Spinal cord (tissue), 10 donors: ENCODE data around the gene SMIM34. TPM values are rescaled to one million over a fixed set of nuclear protein-coding genes. Genes with fewer than 3 reads are reported as not detected.
"Not testable (repeated sequence)": the region's sequence is repeated elsewhere in the genome, so short reads cannot be mapped to it uniquely, and the experiment has no call there.

Experiments used
- DNase-seq, 6 donors: peaks; one replicate each; pipeline versions ENCODE4 v3.0.0 to v3.0.0-alpha.2; 2013 to 2015; ENCODE audit warnings: low spot score in 6 of 6, low read depth in 4 of 6
- H3K27ac ChIP-seq: one replicate; pipeline ENCODE4 v1.5.1; 2013; ENCODE audit warnings: low read depth, low read length, control low read depth
- H3K27me3 ChIP-seq: one replicate; pipeline ENCODE4 v1.6.1; 2013; ENCODE audit warnings: low read length; ENCODE audit not compliant: control insufficient read depth, insufficient read depth
- H3K36me3 ChIP-seq: one replicate; pipeline ENCODE4 v1.6.1; 2013; ENCODE audit warnings: low read length; ENCODE audit not compliant: control insufficient read depth, insufficient read depth
- H3K4me1 ChIP-seq: one replicate; pipeline ENCODE4 v1.6.1; 2013; ENCODE audit warnings: low read length; ENCODE audit not compliant: control insufficient read depth, insufficient read depth
- H3K4me3 ChIP-seq: one replicate; pipeline ENCODE4 v1.5.1; 2013; ENCODE audit warnings: low read depth, low read length, control low read depth
- H3K9me3 ChIP-seq: one replicate; pipeline ENCODE4 v1.6.1; 2013; ENCODE audit warnings: low read length; ENCODE audit not compliant: control insufficient read depth, insufficient read depth
- WGBS: methylation state at CpG from one replicate; pipeline ENCODE4 v1.1.5; 2013; ENCODE audit warnings: missing lambda C conversion rate; ENCODE audit not compliant: insufficient coverage; 5-methylcytosine and 5-hydroxymethylcytosine counted together
- long read RNA-seq, 4 donors: transcript quantifications; one replicate each; lab custom pipeline, GENCODE V29; 2026
- polyA plus RNA-seq, 2 donors: library from polyadenylated mRNA; unstranded; fragments of 120-200 nt; gene quantifications; one replicate each; pipeline ENCODE4 v1.2.1, GENCODE V29; 2013; ENCODE audit not compliant: insufficient read length in 2 of 2
- total RNA-seq, 2 donors: library from RNA; depleted of rRNA in 1 of 2; stranded (reverse); fragments of 120-200 nt in 1 of 2; fragments of >200 nt in 1 of 2; gene quantifications; one replicate each; pipeline versions ENCODE4 v1.2.3 to v1.2.4, GENCODE V29; 2013 to 2014
- donor health status: healthy.

SMIM34 gene, protein sequence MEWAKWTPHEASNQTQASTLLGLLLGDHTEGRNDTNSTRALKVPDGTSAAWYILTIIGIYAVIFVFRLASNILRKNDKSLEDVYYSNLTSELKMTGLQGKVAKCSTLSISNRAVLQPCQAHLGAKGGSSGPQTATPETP
- under 1 TPM in 1 of 2 donors, not detected in 1; 0.11 TPM for total RNA-seq
- under 1 TPM; 0.33 to 0.92 TPM for polyA plus RNA-seq
- long read RNA-seq, donor 1, result 0 reads
- long read RNA-seq, donor 2, result 0 reads
- long read RNA-seq, donor 3, result 0 reads
- long read RNA-seq, donor 4, result 0 reads

DNA sequence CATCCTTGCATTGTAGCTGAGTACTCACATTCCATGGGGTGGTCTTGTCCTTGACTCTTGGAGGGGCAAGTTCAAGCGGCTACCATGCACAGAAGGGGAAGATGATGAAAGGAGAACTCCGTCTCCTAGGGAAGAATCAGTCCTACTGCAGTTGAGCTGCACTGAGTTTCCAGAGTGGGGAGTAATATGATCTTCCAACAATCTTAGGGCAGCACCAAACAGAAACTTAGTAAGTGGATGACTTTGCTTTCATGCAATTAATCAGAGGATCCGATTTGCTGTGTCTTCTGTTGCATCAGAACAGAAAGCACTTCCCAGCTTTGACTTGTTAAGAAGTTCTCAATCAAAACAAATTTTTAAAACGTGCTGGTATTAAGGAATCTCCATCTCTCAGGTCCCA, at the start of gene SMIM34:
Gene SMIM34 (minus strand): TSS at position 147 of the 400 bp plus-strand sequence. CDS start 112 bp downstream, at position 35.
- no CpG with 5 or more reads among the region's 4 CpGs for WGBS
- not testable (repeated sequence) for H3K27ac ChIP-seq, H3K36me3 ChIP-seq, H3K9me3 ChIP-seq, H3K27me3 ChIP-seq, H3K4me3 ChIP-seq, DNase-seq, H3K4me1 ChIP-seq

DNA sequence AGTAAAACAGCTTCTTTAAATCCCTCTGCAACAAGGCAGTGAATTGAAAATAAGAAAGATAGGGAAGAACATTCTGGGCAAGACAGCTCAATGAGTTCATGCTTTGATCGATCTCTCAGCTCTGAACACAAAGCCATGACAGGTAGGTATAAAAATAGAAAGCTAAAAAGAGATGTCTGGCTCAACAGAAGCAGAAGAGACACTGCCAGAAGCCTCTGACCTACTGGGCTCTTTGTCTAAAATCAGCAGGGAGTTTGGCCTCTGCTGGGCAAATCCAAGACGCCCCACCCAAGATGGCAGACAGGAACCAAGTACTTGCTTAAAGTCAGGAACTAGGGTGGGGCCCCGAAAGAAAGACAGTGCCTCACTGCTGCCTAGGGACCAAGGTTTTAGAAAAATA, 43.6 kb upstream of the SMIM34 start:
- H3K27me3 ChIP-seq, H3K27ac ChIP-seq, H3K4me3 ChIP-seq, H3K4me1 ChIP-seq, DNase-seq, H3K36me3 ChIP-seq, H3K9me3 ChIP-seq: not testable (repeated sequence)
- no CpG with 5 or more reads among the region's 3 CpGs for WGBS

DNA sequence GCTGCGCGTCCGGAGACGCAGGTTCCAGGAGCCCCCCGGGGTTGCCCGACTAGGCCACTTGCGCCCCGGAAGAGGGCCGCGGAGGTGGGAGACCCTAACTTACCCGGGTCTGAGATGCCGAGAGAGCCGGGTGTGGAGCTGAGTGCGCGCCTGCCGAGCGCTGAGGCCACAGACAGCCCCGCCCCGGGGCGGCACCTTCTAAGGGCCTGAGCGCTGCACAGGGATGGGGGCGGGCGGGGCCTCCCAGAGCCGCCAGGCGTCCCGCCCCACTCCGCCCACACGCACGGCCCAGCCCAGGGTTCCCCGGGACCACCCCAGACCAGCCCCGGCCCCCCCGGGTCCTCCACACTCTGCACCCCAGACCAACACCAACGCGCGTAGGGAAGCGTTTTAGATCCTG, 35.7 kb upstream of the SMIM34 start:
- WGBS, result no CpG with 5 or more reads among the region's 36 CpGs
- not testable (repeated sequence) for H3K27me3 ChIP-seq, H3K36me3 ChIP-seq, DNase-seq, H3K4me3 ChIP-seq, H3K4me1 ChIP-seq, H3K27ac ChIP-seq, H3K9me3 ChIP-seq

DNA sequence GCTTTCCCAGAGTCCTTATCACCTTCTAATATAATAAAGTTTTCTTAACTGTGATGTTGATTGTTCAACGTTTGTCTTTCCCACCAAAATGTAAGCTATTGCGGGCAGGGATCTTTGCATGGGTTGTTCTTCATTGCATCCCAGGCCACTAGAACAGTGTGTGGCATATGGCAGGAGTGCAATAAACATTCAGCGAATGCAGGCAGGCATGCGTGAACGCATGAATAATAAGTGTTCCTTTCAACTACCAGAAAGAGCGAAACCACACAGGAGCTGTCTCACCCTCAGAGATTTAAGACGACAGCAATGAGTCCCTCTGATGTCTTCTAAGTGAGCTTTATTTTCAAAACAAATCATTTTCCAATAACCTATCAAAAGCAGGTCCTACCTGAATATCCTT, 34.5 kb upstream of the SMIM34 start:
- WGBS, result no CpG with 5 or more reads among the region's 7 CpGs
- H3K9me3 ChIP-seq, H3K27me3 ChIP-seq, H3K27ac ChIP-seq, H3K4me3 ChIP-seq, H3K36me3 ChIP-seq, DNase-seq, H3K4me1 ChIP-seq: not testable (repeated sequence)

DNA sequence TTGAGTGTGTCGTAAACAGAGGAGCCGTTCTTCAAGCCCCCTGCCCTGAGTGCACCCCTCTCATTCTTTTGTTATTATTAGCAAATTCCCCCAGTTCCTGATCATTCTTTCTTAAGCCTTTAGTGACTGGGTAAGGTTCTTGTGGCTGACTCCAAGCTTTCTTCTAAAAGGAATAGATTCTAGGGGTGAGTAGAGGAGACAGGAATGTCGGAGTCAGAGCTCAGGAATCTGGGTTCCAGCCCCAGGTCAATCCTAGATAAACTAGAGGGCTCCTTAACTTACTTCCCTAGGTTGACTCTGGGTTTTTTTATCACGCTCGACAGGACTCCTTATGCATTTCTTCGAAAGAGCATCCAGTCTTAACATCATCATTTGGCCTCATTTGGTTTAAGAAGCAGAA, 32.4 kb upstream of the SMIM34 start:
- not testable (repeated sequence) for H3K36me3 ChIP-seq, H3K9me3 ChIP-seq, DNase-seq, H3K4me1 ChIP-seq, H3K4me3 ChIP-seq, H3K27me3 ChIP-seq, H3K27ac ChIP-seq
- no CpG with 5 or more reads among the region's 6 CpGs for WGBS

DNA sequence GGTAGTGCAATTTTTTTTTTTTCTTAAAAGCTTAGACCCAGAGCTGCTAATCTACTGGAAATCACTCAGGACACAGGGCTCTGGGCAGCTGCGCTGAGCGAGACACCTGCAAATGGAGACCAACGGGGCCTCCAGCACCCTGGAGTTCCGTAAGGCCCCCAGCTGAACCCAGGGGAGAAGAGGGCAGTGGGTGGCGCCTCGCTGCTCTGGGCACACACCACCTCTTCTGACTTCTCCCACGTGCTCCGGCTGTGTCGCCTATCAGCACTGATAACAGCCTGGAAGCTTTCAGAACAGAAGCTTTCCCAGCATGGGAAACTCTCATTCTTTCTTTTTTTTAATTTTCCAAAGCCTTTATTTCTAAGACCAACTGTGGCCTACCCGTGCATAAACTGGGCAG, 31.9 kb upstream of the SMIM34 start:
- not testable (repeated sequence) for H3K4me3 ChIP-seq, H3K27me3 ChIP-seq, H3K9me3 ChIP-seq, H3K27ac ChIP-seq, H3K4me1 ChIP-seq, DNase-seq, H3K36me3 ChIP-seq
- no CpG with 5 or more reads among the region's 10 CpGs for WGBS

DNA sequence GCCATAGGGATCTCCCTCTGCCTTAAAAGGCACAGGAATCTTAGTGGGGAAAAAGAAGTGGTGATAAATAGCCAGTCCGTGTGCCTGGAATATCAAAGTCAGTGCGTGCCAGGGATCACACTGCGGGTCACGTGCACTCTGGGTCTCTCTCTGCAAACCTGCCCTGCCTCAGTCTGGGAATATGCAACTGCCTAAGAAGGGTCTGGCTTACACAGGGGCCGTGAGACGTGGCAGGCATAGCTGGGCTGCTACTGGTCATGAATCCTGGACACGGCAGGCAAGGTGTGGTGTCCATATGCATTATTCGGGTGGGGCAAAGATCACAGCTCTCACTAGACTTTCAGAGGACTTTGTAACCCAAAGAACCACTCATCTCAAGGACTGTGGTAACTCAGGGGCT, 23.3 kb upstream of the SMIM34 start:
- WGBS, result no CpG with 5 or more reads among the region's 8 CpGs

DNA sequence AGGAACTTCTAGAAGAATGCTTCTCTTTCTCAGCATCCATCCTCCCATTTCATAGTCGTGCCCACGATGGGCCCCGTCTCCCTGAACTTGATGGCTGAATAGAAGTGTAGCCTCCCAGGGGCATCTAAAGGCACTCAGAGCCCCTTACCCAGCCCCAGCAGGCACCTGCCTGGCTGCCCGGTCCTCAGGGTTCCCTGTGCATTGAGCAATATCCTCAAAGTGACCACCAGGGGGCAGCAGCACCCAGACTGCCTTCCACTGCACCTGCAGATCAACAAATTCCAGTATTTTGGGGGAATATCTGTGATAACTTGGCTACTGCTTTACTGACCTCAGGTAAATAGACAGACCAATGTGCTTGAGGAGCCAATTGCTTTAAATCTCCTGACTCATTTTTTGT, 19.7 kb upstream of the SMIM34 start:
- not testable (repeated sequence) for H3K27ac ChIP-seq, H3K27me3 ChIP-seq, H3K36me3 ChIP-seq, DNase-seq, H3K4me1 ChIP-seq, H3K9me3 ChIP-seq, H3K4me3 ChIP-seq
- WGBS, result no CpG with 5 or more reads among the region's 4 CpGs

More for the DNA sequence above, 23.3 kb upstream of the SMIM34 start:
- H3K9me3 ChIP-seq, H3K36me3 ChIP-seq, H3K4me3 ChIP-seq, DNase-seq, H3K27me3 ChIP-seq, H3K4me1 ChIP-seq, H3K27ac ChIP-seq: not testable (repeated sequence)

DNA sequence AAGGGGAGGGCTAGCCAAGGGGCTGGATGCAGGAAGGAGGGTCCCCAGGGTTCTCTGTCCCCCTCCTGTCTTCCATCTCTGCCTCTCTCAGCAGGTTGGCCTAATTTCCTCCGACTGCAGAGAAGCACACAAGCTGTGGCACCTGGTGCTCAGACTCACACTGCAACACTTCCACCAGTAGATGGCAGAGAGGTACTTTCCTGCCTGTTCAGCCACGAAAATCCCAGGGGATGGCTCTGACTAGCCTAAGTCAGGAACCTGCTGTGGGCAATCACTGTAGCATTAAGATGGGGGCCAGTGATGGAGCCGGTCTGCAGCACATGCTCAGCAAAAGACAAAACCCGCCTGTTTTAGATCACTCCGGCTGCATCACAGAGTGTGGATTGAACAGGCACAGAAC, 6.0 kb upstream of the SMIM34 start:
- H3K4me3 ChIP-seq, H3K4me1 ChIP-seq, H3K9me3 ChIP-seq, H3K27me3 ChIP-seq, H3K36me3 ChIP-seq, H3K27ac ChIP-seq, DNase-seq: not testable (repeated sequence)
- no CpG with 5 or more reads among the region's 5 CpGs for WGBS

DNA sequence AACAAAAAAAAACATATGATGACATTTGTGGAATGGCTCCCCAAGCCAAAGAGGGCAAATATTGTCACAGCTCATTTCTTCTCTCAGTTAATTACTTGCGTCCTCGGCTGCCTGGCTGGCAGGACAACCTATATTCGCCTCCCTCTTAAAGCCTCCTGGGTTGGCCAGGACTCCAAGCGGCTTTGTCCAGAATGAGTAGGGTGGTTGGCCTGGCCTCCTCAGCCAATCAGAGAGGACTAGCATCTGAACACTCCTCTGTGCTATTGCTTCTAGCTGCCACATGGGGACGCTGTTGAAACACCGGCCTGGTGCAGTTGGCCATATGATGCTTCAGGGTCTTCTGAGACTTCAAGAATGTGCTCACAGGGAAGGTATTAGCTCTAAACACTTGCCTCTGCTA, 4.7 kb upstream of the SMIM34 start:
- H3K27ac ChIP-seq, H3K9me3 ChIP-seq, H3K27me3 ChIP-seq, H3K36me3 ChIP-seq, DNase-seq, H3K4me3 ChIP-seq, H3K4me1 ChIP-seq: not testable (repeated sequence)
- no CpG with 5 or more reads among the region's 6 CpGs for WGBS
